Liver (tissue), 3 donors: ENCODE measurements around the gene PPP4C.

Experiments
- ATF3 ChIP-seq: IDR thresholded peaks from 2 replicates; pipeline ENCODE4 v1.6.1; 2016; ENCODE audit warnings: antibody characterized with exemption
- CTCF ChIP-seq: fragments of 150-350 bp; IDR thresholded peaks from 2 replicates; pipeline ENCODE4 v1.5.1; 2017; ENCODE audit warnings: improper control_type of control experiment, low read depth, low read length; ENCODE audit not compliant: missing input control
- GABPA ChIP-seq, 2 donors: IDR thresholded peaks in 1 of 2; conservative IDR thresholded peaks in 1 of 2; 2 replicates each; pipeline ENCODE4 v1.6.1; 2016; ENCODE audit warnings: antibody characterized with exemption in 2 of 2, mild to moderate bottlenecking in 1 of 2, moderate library complexity in 1 of 2
- JUND ChIP-seq, 2 donors: IDR thresholded peaks; 2 replicates each; pipeline ENCODE4 v1.6.1; 2016; ENCODE audit warnings: antibody characterized with exemption in 2 of 2
- RAD21 ChIP-seq, 2 donors: IDR thresholded peaks; 2 replicates each; pipeline ENCODE4 v1.6.1; 2016; ENCODE audit warnings: antibody characterized with exemption in 2 of 2, mild to moderate bottlenecking in 2 of 2
- REST ChIP-seq: IDR thresholded peaks from 2 replicates; pipeline ENCODE4 v1.6.1; 2016; ENCODE audit warnings: antibody characterized with exemption, mild to moderate bottlenecking
- RXRA ChIP-seq, 2 donors: IDR thresholded peaks; 2 replicates each; pipeline ENCODE4 v1.6.1; 2017 to 2018; ENCODE audit warnings: antibody characterized with exemption in 2 of 2, mild to moderate bottlenecking in 1 of 2
- SP1 ChIP-seq: IDR thresholded peaks from 2 replicates; pipeline ENCODE4 v1.6.1; 2018; ENCODE audit warnings: antibody characterized with exemption, mild to moderate bottlenecking
- TAF1 ChIP-seq: conservative IDR thresholded peaks from 2 replicates; pipeline ENCODE4 v1.6.1; 2016; ENCODE audit warnings: antibody characterized with exemption, mild to moderate bottlenecking
- YY1 ChIP-seq: IDR thresholded peaks from 2 replicates; pipeline ENCODE4 v1.6.1; 2016; ENCODE audit warnings: antibody characterized with exemption, mild to moderate bottlenecking
- donor health status: healthy.
- donor health status: healthy.

GRCh38 chr16:30121741-30122571, 46.2 kb downstream of the PPP4C start:
- TF ChIP-seq CTCF (no peak), ATF3 (no peak), TAF1 (no peak), GABPA (IDR thresholded peaks at IDR 0.05 in 1 of 2, conservative IDR thresholded peaks at IDR 0.05 in 1 of 2) (no peak), REST (no peak), RXRA (IDR thresholded peaks at IDR 0.05) (no peak), SP1 (peak; percentile 6), JUND (IDR thresholded peaks at IDR 0.05) (no peak), YY1 (no peak), RAD21 (IDR thresholded peaks at IDR 0.05) (no peak)
